Measurements from ENCODE around the gene GNG2.

Gene GNG2

GRCh38 chr14:51871846-51872245 lies 11.4 kb downstream of the GNG2 start:
- TF ChIP-seq TAF1 (IDR thresholded peaks at IDR 0.05; ENCODE audit: borderline replicate concordance, insufficient read depth, low read length) (no peak), SIN3A (IDR thresholded peaks at IDR 0.05; ENCODE audit: borderline replicate concordance, insufficient read depth, low read length) (no peak), FOXP2 (optimal IDR thresholded peaks at IDR 0.05; ENCODE audit: borderline replicate concordance, extremely low read depth, extremely low read length, insufficient read depth) (no peak), POLR2AphosphoS5 (IDR thresholded peaks at IDR 0.05; ENCODE audit: low read depth, low read length) (no peak), REST (IDR thresholded peaks at IDR 0.05; ENCODE audit: insufficient read depth in 1 of 2, low read depth in 2 of 2, low read length in 2 of 2) (no peak)

GRCh38 chr14:51872396-51872795 lies 12.0 kb downstream of the GNG2 start:
- TF ChIP-seq POLR2AphosphoS5 (IDR thresholded peaks at IDR 0.05; ENCODE audit: low read depth, low read length) (no peak), SIN3A (IDR thresholded peaks at IDR 0.05; ENCODE audit: borderline replicate concordance, insufficient read depth, low read length) (no peak)

GRCh38 chr14:51873221-51873893 lies 12.9 kb downstream of the GNG2 start:
- TF ChIP-seq TAF1 (IDR thresholded peaks at IDR 0.05; ENCODE audit: borderline replicate concordance, insufficient read depth, low read length) (no peak), REST (IDR thresholded peaks at IDR 0.05; ENCODE audit: insufficient read depth in 1 of 2, low read depth in 2 of 2, low read length in 2 of 2) (no peak), POLR2AphosphoS5 (IDR thresholded peaks at IDR 0.05; ENCODE audit: low read depth, low read length) (no peak), SIN3A (IDR thresholded peaks at IDR 0.05; ENCODE audit: borderline replicate concordance, insufficient read depth, low read length) (no peak), FOXP2 (optimal IDR thresholded peaks at IDR 0.05; ENCODE audit: borderline replicate concordance, extremely low read depth, extremely low read length, insufficient read depth) (no peak)

GRCh38 chr14:51877810-51878209 lies 17.4 kb downstream of the GNG2 start:
- no peak for TF ChIP-seq TAF1 (IDR thresholded peaks at IDR 0.05; ENCODE audit: borderline replicate concordance, insufficient read depth, low read length)
- no peak for TF ChIP-seq FOXP2 (optimal IDR thresholded peaks at IDR 0.05; ENCODE audit: borderline replicate concordance, extremely low read depth, extremely low read length, insufficient read depth)
- no peak for TF ChIP-seq REST (IDR thresholded peaks at IDR 0.05; ENCODE audit: insufficient read depth in 1 of 2, low read depth in 2 of 2, low read length in 2 of 2)
- no peak for TF ChIP-seq POLR2AphosphoS5 (IDR thresholded peaks at IDR 0.05; ENCODE audit: low read depth, low read length)
- TF ChIP-seq SIN3A (IDR thresholded peaks at IDR 0.05; ENCODE audit: borderline replicate concordance, insufficient read depth, low read length), result no peak

- TF ChIP-seq FOXP2 (optimal IDR thresholded peaks at IDR 0.05; ENCODE audit: borderline replicate concordance, extremely low read depth, extremely low read length, insufficient read depth), result no peak
- TF ChIP-seq TAF1 (IDR thresholded peaks at IDR 0.05; ENCODE audit: borderline replicate concordance, insufficient read depth, low read length), result no peak
- TF ChIP-seq POLR2AphosphoS5 (IDR thresholded peaks at IDR 0.05; ENCODE audit: low read depth, low read length), result no peak
- no peak for TF ChIP-seq REST (IDR thresholded peaks at IDR 0.05; ENCODE audit: insufficient read depth in 1 of 2, low read depth in 2 of 2, low read length in 2 of 2)
- TF ChIP-seq SIN3A (IDR thresholded peaks at IDR 0.05; ENCODE audit: borderline replicate concordance, insufficient read depth, low read length), result no peak
Measured at GRCh38 chr14:51879170-51879569, 18.8 kb downstream of the GNG2 start.
